ENCODE measurements around the gene TCF21.
A peak's percentile ranks its signal among the peaks of the same experiment; 100 is the strongest.
"Not testable (repeated sequence)": the region's sequence is repeated elsewhere in the genome, so short reads cannot be mapped to it uniquely, and the experiment has no call there.

The TCF21 gene

GRCh38 chr6:133890711-133891148 lies 1.8 kb downstream of the TCF21 start:
- no peak for DNase-seq

GRCh38 chr6:133891149-133891926 lies 2.4 kb downstream of the TCF21 start:
- peak in 1 of 2 experiments; percentile 7 for DNase-seq

GRCh38 chr6:133891927-133892812 lies 3.3 kb downstream of the TCF21 start:
- DNase-seq = no peak

GRCh38 chr6:133892813-133893691 lies 4.1 kb downstream of the TCF21 start:
- no peak for DNase-seq

GRCh38 chr6:133893946-133894345 lies 5.0 kb downstream of the TCF21 start:
- no peak for DNase-seq

- DNase-seq = no peak
Measured at GRCh38 chr6:133894369-133894768, 5.5 kb downstream of the TCF21 start.

- no peak for DNase-seq
Measured at GRCh38 chr6:133894795-133895358, 6.0 kb downstream of the TCF21 start.

- no peak for DNase-seq
Measured at GRCh38 chr6:133895573-133896343, 6.8 kb downstream of the TCF21 start.

- no peak for DNase-seq
Measured at GRCh38 chr6:133896344-133896721, 7.4 kb downstream of the TCF21 start.

GRCh38 chr6:133898263-133898662 lies 9.3 kb downstream of the TCF21 start:
- DNase-seq = no peak

GRCh38 chr6:133899556-133899955 lies 10.6 kb downstream of the TCF21 start:
- DNase-seq = no peak

- no peak for DNase-seq
Measured at GRCh38 chr6:133903855-133904254, 14.9 kb downstream of the TCF21 start.

- DNase-seq = no peak
Measured at GRCh38 chr6:133906050-133906449, 17.1 kb downstream of the TCF21 start.

- DNase-seq = peak; percentile 73 to 80
Measured at GRCh38 chr6:133916650-133917151, 27.8 kb downstream of the TCF21 start.

GRCh38 chr6:133917781-133918180 lies 28.9 kb downstream of the TCF21 start:
- no peak for DNase-seq

- peak; percentile 42 to 47 for DNase-seq
Measured at GRCh38 chr6:133918208-133918930, 29.5 kb downstream of the TCF21 start.

- DNase-seq = no peak
Measured at GRCh38 chr6:133919362-133919761, 30.4 kb downstream of the TCF21 start.

- DNase-seq = peak; percentile 24 to 64
Measured at GRCh38 chr6:133921249-133921859, 32.4 kb downstream of the TCF21 start.

GRCh38 chr6:133923938-133924593 lies 35.2 kb downstream of the TCF21 start:
- peak; percentile 8 to 57 for DNase-seq

GRCh38 chr6:133931221-133931620 lies 42.3 kb downstream of the TCF21 start:
- not testable (repeated sequence) for DNase-seq
